ENCODE measurements around the gene KIF9. TPM values are rescaled to one million over a fixed set of nuclear protein-coding genes. Genes with fewer than 3 reads are reported as not detected.

KIF9 gene
- total RNA-seq, 1 experiment from 2014 or later, result 13.1 TPM

GRCh38 chr3:47301456-47301855 lies 18.9 kb upstream of the KIF9 start:
- no peaks in the 10 kb centered on the region for H3K9me3 ChIP-seq (ENCODE audit: control insufficient read depth in 1 of 2, insufficient read depth in 1 of 2, low read depth in 1 of 2, low read length in 2 of 2)
- H3K4me2 ChIP-seq (ENCODE audit: low read length), result no peak overlapping the region
- H3K27ac ChIP-seq (ENCODE audit: low read depth, low read length), result no peak overlapping the region
- H3K9me2 ChIP-seq (ENCODE audit: insufficient read depth), result no peaks in the 10 kb centered on the region
- no peak overlapping the region for H2AFZ ChIP-seq (ENCODE audit: low read depth, low read length, poor library complexity, severe bottlenecking)
- H4K20me1 ChIP-seq (ENCODE audit: insufficient read depth), result no peaks in the 10 kb centered on the region
- intact Hi-C loops (cut with micrococcal nuclease), result no loop called here
- BruUV-seq (replicated peaks), result no TSS peak
- H3K4me3 ChIP-seq (replicated peaks in 1 of 2; ENCODE audit: low read depth in 1 of 2, low read length in 2 of 2), result no peak overlapping the region
- peaks cover 0 to 3% of the 10 kb centered on the region in 2 experiments; a peak in 1 of 4 replicates for H3K36me3 ChIP-seq (ENCODE audit: control insufficient read depth in 1 of 2, insufficient read depth in 2 of 2, low read length in 2 of 2)
- peaks cover 78% of the 10 kb centered on the region for H3K79me2 ChIP-seq (ENCODE audit: insufficient read depth, low read length)
- ATAC-seq (no peak), DNase-seq (ENCODE audit: low read depth, low spot score) (no peak)
- H3K9ac ChIP-seq (ENCODE audit: low read length), result no peak overlapping the region
- H3K27me3 ChIP-seq (ENCODE audit: insufficient read depth, low read length), result no peaks in the 10 kb centered on the region
- H3K4me1 ChIP-seq (ENCODE audit: control insufficient read depth in 1 of 2, insufficient read depth in 2 of 2, low read length in 2 of 2), result no peaks in the 10 kb centered on the region
- ChIA-PET CTCF (no interaction called here), RAD21 (ENCODE audit: low non-redundant PET in 1 of 2, low total read pairs in 2 of 2, uncharacterized antibody in 2 of 2, unreplicated experiment in 2 of 2) (no interaction called here), POLR2A (no interaction called here)
- no peak for TF ChIP-seq JUND (IDR thresholded peaks at IDR 0.05)
- TF ChIP-seq SIN3A (IDR thresholded peaks at IDR 0.05; ENCODE audit: low read depth), result no peak
- TF ChIP-seq POLR2A (IDR thresholded peaks at IDR 0.05; ENCODE audit: borderline replicate concordance, extremely low read depth, insufficient read depth, insufficient read length), result no peak
- no peak for TF ChIP-seq CEBPB (IDR thresholded peaks at IDR 0.05; ENCODE audit: low read depth)
- TF ChIP-seq TCF7L2 (IDR thresholded peaks at IDR 0.05; ENCODE audit: borderline replicate concordance, extremely low read depth, insufficient read depth, insufficient read length), result no peak
- TF ChIP-seq ZBTB33 (IDR thresholded peaks at IDR 0.05; ENCODE audit: extremely low read depth, insufficient replicate concordance, low read length), result no peak

GRCh38 chr3:47299381-47300318 lies 17.1 kb upstream of the KIF9 start:
- ChIA-PET POLR2A (no interaction called here), CTCF (no interaction called here)
- H3K27ac ChIP-seq (ENCODE audit: low read depth, low read length), result no peak overlapping the region

More at GRCh38 chr3:47299381-47300318, 17.1 kb upstream of the KIF9 start:
- Histone ChIP-seq H3K27me3 (ENCODE audit: insufficient read depth, low read length) (no peaks in the 10 kb centered on the region), H3K9me3 (ENCODE audit: control insufficient read depth in 1 of 2, insufficient read depth in 1 of 2, low read depth in 1 of 2, low read length in 2 of 2) (no peaks in the 10 kb centered on the region), H3K9me2 (ENCODE audit: insufficient read depth) (no peaks in the 10 kb centered on the region), H3K4me1 (ENCODE audit: control insufficient read depth in 1 of 2, insufficient read depth in 2 of 2, low read length in 2 of 2) (no peaks in the 10 kb centered on the region), H2AFZ (ENCODE audit: low read depth, low read length, poor library complexity, severe bottlenecking) (no peak overlapping the region), H3K9ac (ENCODE audit: low read length) (no peak overlapping the region), H4K20me1 (ENCODE audit: insufficient read depth) (no peaks in the 10 kb centered on the region), H3K36me3 (ENCODE audit: control insufficient read depth in 1 of 2, insufficient read depth in 2 of 2, low read length in 2 of 2) (peaks cover 0 to 3% of the 10 kb centered on the region in 2 experiments; a peak in 1 of 4 replicates), H3K79me2 (ENCODE audit: insufficient read depth, low read length) (peaks cover 69% of the 10 kb centered on the region), H3K4me2 (ENCODE audit: low read length) (no peak overlapping the region), H3K4me3 (replicated peaks in 1 of 2; ENCODE audit: low read depth in 1 of 2, low read length in 2 of 2) (no peak overlapping the region)
- TF ChIP-seq CBX3 (IDR thresholded peaks at IDR 0.05; ENCODE audit: low read depth), result no peak
- TF ChIP-seq MAX (IDR thresholded peaks at IDR 0.05), result no peak
- ATAC-seq (no peak), DNase-seq (ENCODE audit: low read depth, low spot score) (no peak)
- intact Hi-C loops (cut with micrococcal nuclease), result no loop called here
- RAD21 ChIA-PET (ENCODE audit: low non-redundant PET in 1 of 2, low total read pairs in 2 of 2, uncharacterized antibody in 2 of 2, unreplicated experiment in 2 of 2), result no interaction called here
- no TSS peak for BruUV-seq (replicated peaks)
